Activated CD4-positive, alpha-beta T cell treated with anti-CD3 and anti-CD28 coated beads for 48 hours (primary cell): Measurements from ENCODE around the gene ASGR1.
A peak's percentile ranks its signal among the peaks of the same experiment; 100 is the strongest.

ENCODE experiments used
- DNase-seq: peaks from one replicate; pipeline ENCODE4 v3.0.0-alpha.2; 2020

The ASGR1 gene

GRCh38 chr17:7215652-7216180 is 36.5 kb upstream of the ASGR1 start:
- DNase-seq = no peak

DNA sequence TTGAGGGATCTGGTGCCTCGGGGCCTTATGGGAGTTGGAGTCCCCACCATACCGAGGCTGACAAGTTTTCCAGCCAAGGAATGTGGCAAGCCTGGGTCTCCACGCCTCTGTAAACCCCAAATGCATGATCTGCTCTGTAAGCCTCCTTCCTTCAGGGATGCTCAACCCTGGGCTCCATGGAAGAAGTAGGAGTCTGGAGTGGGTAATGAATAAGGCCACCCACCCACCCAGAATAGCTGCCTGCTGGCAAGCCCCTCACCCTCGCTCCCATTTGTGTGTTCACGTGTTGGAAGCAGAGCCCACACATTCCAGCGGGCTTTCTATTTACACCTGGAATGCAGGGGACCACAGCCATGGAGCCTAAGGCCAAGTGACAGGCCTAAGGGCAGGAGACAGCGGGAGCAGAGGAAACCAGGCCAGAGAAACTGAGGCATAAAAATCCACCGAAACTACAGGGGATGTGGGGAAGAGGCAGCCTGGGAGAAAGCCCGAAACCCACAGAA is 36.0 kb upstream of the ASGR1 start:
- no peak for DNase-seq

- peak; percentile 100 for DNase-seq
These were observed 35.3 kb upstream of the ASGR1 start for GRCh38 chr17:7214300-7215135.

DNA sequence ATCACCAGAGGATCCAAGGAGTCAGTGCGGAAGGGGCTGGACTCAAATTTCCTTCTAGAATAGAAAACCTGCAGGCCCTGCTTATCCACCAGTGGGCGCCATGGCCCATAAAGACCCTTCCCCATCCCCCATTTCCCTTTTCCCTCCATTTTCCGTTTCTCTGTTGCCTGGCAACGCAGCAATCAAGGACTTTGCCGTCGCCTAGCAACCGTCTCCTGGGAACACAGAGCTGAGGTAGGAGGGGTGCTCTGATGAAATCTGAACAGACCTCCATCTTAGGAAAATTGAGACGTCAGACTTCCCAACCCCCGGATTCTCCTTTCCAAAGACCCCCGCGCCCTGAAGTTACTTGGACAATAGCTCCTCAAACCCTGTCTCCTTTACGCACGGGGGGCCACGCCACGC is 34.7 kb upstream of the ASGR1 start:
- peak; percentile 78 for DNase-seq

DNA sequence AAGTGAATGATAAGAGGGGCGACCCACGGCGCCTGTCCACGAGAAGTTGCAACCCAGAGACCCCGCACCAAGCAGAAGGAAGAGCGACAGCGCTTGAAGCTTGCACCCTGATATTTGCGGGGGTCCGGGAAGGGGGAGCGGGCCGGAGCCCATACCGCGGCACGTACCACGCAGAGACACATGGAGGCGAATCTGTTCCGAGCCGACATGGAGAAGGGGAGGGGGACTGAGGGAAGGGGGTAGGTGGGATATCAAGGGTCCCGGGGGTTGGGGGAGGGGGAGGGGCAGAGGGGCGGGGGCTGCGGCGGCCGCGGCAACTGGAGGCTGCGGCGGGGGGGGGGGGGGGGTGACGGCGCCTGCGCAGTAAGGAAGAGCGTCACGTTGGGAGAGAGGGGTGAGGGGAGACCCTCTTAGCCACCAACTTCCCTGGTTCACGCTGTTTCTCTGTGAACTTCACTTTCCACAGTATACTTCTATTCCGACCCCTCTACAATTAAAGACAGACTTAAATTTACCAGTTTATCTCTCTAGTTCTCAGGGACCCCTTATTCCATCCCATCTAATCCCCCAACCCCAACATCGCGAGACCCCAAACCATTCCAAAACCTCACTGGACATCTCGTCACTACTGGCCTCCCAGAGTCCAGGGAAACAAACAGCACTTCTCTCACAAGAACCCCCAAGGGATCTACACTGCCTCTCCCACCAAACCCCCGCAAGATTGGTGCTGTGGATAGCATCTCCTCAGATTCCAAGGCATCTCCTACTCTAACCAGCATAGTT is 32.5 kb upstream of the ASGR1 start:
- DNase-seq = no peak

GRCh38 chr17:7208754-7209460 is 29.7 kb upstream of the ASGR1 start:
- no peak for DNase-seq

GRCh38 chr17:7208027-7208571 is 28.9 kb upstream of the ASGR1 start:
- no peak for DNase-seq

DNA sequence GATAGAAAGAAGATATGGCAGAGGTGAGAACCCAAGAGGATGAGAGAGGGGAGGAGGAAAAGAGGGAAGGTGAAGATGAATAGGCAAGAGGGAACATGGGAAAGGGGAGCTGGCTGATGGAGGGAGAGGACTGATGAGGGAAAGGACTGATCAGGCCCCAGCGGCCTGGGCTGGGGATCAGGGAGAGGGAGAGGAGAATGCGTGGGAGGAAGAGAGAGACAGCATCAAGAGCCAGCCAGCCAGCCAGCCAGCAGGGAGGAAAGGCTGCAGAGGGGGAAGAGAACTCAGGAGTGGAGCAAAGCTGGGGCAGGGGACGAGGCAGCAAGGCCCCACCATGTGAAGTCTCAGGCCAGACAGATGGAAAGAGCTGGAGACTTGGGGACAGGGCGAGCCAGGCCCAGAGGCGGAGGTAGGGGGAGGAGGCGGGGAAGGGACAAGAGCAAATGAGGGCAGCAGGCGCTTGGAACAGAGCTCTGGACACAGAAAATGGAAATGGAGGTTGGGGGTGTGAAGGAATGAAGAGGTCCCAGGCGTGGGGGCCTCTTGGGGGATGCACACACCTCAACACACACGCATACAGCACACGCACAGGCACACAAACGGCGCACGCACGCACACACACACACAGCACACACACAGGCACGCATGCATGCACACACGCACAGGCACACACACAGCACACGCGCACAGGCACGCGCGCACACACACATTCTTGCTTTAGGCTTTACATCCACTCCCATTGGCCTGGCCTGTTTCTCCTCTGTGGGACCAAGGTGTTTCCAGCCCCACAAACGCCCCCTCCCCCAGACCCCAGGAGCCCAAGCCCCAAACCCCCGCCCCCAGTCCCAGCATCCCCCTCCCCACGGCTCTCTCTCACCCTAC is 28.2 kb upstream of the ASGR1 start:
- no peak for DNase-seq

DNA sequence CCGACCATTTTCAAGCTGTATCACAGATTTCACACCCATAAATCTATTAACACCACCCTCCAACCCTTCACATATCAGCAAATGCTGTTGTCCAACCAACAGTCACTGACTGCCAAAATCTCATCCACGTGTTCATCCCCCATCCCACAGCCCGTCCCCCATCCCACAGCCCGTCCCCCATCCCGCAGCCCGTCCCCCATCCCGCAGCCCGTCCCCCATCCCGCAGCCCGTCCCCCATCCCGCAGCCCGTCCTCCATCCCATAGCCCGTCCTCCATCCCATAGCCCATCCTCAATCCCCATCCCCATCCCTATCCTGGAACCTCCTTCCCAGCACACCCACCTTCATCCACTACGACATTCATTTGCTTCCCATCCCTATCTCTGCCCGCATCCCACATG is 26.4 kb upstream of the ASGR1 start:
- DNase-seq = no peak

DNA sequence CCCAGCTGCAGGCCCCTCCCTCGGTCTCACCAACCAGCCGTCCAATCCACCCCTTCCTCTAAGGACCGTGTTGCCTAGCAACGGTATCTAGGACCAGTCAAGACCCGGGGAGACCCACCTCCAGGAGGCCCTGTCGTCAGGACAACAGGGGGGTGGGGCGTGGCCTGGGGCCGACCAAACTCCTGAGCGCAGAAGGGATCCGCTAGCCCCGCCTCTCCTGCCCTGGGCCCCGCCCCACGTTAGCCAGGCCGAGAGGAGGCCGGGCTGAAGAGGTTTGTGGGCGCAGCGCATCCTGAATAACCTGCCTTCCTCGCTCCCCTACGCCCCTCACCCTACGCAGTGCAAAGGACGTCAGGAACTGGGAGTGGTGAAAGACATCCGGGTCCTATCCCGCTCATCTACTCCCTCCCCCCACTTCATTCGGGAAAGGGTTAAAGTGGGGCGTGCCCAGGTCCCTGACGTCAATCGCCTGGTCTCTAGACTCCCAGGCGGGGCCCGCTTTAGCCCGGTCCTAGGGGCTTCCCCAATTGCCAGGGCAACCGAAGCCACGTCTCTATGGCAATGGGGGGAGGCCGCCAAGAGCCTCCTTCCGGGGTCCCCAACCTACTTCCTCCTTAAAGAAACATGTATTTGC is 25.8 kb upstream of the ASGR1 start:
- DNase-seq = peak; percentile 93

DNA sequence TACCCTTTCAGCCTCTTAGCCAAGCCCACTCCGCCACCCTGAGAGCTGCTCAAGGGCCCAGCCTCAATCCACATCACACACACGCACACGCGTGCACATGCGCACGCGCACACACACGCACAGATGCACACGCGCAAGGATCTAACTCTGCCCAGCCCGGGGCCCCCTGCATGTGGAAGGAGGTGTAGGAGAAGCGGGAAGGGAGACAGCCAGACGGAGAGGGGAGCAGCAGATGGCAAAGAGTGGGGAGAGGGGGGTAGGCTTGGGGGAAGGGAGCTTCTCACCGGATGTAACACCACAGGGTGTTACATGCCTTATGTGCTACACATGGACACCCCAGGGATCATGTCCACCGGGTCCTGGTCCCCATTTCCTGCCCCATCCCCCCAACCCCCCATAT is 25.2 kb upstream of the ASGR1 start:
- no peak for DNase-seq

GRCh38 chr17:7203391-7203790 is 24.2 kb upstream of the ASGR1 start:
- no peak for DNase-seq

DNA sequence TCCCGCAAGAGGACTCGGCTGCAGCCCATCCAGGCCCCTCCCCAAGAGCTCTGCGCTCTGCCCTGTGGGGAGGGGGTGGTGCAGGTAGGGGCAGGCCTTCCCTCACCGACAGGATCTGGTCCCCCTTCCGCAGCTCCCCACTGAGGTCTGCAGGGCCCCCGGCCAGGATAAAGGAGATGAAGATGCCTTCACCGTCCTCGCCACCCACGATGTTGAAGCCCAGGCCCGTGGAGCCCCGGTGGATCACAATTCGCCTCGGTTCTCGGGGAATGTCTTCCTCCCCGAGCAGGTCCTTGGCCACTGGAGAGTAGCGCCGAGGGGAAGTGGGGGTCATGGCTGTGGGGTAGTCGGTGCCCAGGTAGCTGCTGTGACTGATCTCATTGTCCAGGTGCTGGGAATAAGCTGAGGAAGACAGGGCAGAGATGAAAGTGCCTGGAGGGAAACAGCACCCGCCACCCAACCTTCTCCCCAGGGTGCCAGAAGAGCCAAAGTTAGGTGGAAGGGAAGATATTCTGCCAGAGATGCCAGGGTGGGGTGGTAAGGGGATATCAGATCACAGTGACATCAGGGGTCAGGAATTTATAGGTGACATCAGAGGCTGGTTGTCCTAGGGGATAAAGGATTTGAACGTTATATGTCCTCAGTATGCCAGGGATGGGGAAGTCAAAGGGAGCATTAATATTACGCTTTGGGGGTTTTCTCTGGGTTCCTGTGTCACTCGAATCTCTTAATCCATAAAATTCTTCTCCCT is 17.7 kb upstream of the ASGR1 start:
- DNase-seq = no peak

DNA sequence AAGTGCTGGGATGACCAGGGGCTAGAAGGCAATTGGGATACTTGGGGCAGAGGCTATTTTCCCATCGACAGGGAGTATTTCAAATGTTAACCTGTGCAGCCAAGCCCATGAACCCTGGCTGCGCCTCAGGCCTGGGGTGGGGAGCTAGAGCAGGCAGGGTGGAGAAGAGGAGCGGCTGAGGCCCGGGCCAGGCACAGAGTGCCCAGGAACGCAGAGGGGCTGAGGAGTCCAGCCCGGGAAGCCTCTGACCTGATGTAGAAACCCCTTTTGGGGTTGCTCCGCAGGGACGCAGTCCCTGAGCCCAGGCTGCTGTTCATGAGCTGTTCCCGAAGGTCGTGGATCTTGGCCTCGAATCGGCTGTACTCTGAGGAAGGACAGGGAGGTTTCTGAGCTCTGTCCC is 16.8 kb upstream of the ASGR1 start:
- no peak for DNase-seq

DNA sequence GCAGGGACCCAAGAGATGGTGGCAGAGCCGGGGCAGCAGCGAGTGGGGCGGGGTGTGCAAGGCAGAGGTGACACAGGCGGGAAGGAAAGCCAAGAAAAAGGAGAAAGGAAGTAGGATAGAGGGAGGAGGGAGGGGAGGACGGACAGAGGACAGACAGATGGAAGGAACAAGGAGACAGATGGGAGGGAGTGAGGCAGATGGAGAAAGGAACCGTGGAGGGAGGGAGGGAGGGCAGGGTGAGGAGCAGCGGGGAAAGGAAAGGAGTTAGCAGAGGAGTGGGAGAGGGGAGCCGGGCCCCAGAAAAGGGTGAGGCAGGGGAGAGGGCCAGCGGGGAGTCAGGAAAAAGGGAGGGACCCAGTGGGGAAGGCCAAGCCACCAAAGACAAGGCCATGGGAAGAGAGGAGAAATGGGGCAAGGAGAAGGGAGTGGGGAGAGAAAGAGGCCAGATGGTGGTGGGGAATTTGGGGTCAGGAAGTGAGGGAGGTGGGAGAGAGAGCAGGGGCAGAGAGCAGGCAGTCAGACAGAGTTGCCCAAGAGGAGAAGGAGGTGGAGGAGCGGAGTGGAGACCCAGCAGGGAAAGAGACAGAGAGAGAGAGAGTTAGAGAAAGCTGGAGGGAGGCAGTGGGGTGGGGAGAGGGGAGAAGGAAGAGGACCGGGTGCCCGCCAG is 13.2 kb upstream of the ASGR1 start:
- DNase-seq = no peak

DNA sequence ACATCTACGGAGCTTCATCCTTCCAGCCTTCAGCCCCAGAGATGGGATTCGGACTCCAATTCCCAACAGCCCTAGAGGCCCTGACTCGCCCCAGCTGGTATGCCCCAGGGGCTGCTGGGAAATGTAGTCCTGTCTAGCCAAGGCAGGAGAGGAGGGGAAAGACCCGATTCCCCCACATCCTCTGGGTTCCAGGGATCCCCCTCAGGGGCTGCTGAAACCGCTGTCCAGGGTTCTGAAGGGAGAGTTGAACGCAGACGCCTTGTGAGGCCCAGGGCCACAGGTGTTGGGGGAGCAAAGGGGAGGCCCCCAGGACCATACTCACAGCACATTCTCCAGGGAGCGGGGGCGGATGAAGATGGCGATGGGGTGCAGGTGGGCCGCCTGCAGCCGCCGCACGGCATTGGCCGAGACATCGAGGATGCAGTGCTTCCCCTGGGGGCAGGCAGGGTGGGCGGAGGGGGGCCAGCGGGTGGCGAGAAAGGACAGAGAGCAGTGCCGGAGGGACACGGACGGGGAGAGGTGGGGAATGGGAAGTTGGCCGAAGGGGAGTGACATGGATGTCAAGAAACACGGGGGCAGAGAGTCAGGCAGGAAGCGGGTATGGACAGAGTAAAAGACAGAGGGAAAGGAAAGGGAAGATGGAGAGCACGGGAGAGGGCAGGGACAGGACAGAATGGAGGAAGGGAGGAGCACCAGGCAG is 12.6 kb upstream of the ASGR1 start:
- peak; percentile 49 for DNase-seq

DNA sequence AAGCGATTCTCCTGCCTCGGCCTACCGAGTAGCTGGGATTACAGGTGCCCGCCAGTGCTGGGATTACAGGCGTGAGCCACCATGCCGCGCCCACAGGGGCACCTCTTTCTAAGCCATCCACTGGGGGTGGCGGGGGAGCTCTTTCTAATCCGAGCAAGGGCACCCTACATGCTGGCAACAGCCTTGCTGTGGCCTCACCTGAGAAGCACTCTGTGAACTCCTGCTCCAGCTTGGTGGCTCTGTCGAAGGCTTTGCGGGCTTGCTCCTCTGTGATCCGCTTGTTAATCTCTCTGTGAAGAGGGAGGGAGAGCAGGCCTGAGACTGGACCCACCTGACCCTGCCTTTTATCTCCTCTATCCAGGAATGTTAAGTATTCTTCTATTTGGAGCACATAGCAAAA is 11.9 kb upstream of the ASGR1 start:
- DNase-seq = no peak

GRCh38 chr17:7190276-7190917 is 11.2 kb upstream of the ASGR1 start:
- no peak for DNase-seq

GRCh38 chr17:7186241-7186640 is 7.1 kb upstream of the ASGR1 start:
- DNase-seq = no peak
